ENCODE data around the gene DNASE1L3. TPM values are rescaled to one million over a fixed set of nuclear protein-coding genes. Genes with fewer than 3 reads are reported as not detected.
A peak's percentile ranks its signal among the peaks of the same experiment; 100 is the strongest.

The DNASE1L3 gene
- total and polyA plus RNA-seq, 2 of the 13 experiments (the other 11 are each of a cell fraction or from before 2014, with no cell fraction given), result 0.86 to 1.7 TPM

- TF ChIP-seq ELK4 (CRISPR knock-in tag; IDR thresholded peaks at IDR 0.05; ENCODE audit: borderline replicate concordance), result no peak
- peak; percentile 92 for TF ChIP-seq PPARG (CRISPR knock-in tag; conservative IDR thresholded peaks at IDR 0.05)
- no peak for TF ChIP-seq ZNF674 (CRISPR knock-in tag; IDR thresholded peaks at IDR 0.05; ENCODE audit: low read depth)
- no peak for TF ChIP-seq ZNF143 (CRISPR knock-in tag; IDR thresholded peaks at IDR 0.05)
- TF ChIP-seq NR2F1 (CRISPR knock-in tag; IDR thresholded peaks at IDR 0.05), result peak; percentile 95 to 99
- TF ChIP-seq NFIC (IDR thresholded peaks at IDR 0.05; ENCODE audit: low read length), result peak; percentile 78
- no peak for TF ChIP-seq ZNF414 (CRISPR knock-in tag; IDR thresholded peaks at IDR 0.05)
- TF ChIP-seq FOXO1 (CRISPR knock-in tag; IDR thresholded peaks at IDR 0.05), result peak; percentile 90
- 0 out of 2 replicates have a peak, but pooled peaks have one; percentile 7 for TF ChIP-seq CEBPB (IDR thresholded peaks at IDR 0.05; ENCODE audit: borderline replicate concordance, low read depth, low read length)
- no peak for TF ChIP-seq KLF15 (CRISPR knock-in tag; IDR thresholded peaks at IDR 0.05; ENCODE audit: borderline replicate concordance)
- TF ChIP-seq HINFP (CRISPR knock-in tag; IDR thresholded peaks at IDR 0.05; ENCODE audit: low read depth), result 0 out of 2 replicates have a peak, but pooled peaks have one; percentile 33
- 0 out of 2 replicates have a peak, but pooled peaks have one; percentile 25 for TF ChIP-seq ZSCAN9 (CRISPR knock-in tag; IDR thresholded peaks at IDR 0.05; ENCODE audit: borderline replicate concordance)
- no peak for TF ChIP-seq CERS6 (CRISPR knock-in tag; IDR thresholded peaks at IDR 0.05)
- peak; percentile 94 for TF ChIP-seq SALL1 (CRISPR knock-in tag; IDR thresholded peaks at IDR 0.05)
- 0 out of 2 replicates have a peak, but pooled peaks have one; percentile 31 for TF ChIP-seq ZNF121 (CRISPR knock-in tag; IDR thresholded peaks at IDR 0.05)
- TF ChIP-seq ZNF549 (CRISPR knock-in tag; IDR thresholded peaks at IDR 0.05), result no peak
- no peak for TF ChIP-seq FOXP1 (IDR thresholded peaks at IDR 0.05)
- TF ChIP-seq FOXP1 (CRISPR knock-in tag; IDR thresholded peaks at IDR 0.05), result peak; percentile 81; the same call in 1 of the 2 replicates
- TF ChIP-seq PAX8 (CRISPR knock-in tag; IDR thresholded peaks at IDR 0.05; ENCODE audit: borderline replicate concordance), result no peak
- TF ChIP-seq PHF21A (CRISPR knock-in tag; IDR thresholded peaks at IDR 0.05), result peak; percentile 79
- TF ChIP-seq ZNF264 (CRISPR knock-in tag; IDR thresholded peaks at IDR 0.05), result peak; percentile 84
- TF ChIP-seq CHD2 (IDR thresholded peaks at IDR 0.05; ENCODE audit: low read depth, low read length), result peak; percentile 57
- TF ChIP-seq ZNF792 (CRISPR knock-in tag; IDR thresholded peaks at IDR 0.05), result peak; percentile 68; the same call in 1 of the 2 replicates
Observed at GRCh38 chr3:58188921-58189451, 21.8 kb downstream of the DNASE1L3 start (continued).
